Amniotic stem cell (primary cell): ENCODE results near the gene SDK1.

ENCODE experiments used
- DNase-seq: peaks from one replicate; lab custom pipeline; 2025; lab: John Stamatoyannopoulos, UW

SDK1 gene

DNA sequence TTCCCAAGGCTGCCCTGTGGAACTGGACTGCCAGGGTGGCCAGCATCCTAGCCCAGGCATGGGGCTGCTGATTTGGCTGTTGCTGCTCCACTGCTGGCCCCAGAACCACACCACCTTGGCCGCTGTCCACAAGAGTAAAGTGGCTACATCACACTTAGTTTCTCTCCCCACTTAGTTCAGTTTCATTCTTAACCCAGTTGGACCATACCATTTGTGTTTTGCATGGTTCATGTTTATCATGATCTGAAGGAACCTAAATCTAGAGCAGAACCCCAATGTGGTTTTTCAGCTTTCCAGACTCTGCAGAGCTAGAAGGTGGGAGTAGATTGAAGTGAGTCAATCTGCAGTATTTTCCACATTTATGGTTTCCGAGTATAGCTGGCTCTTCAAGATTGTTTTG, 32.8 kb downstream of the SDK1 start:
- no peak for DNase-seq

- no peak for DNase-seq
Measured at GRCh38 chr7:3336042-3336665, 35.1 kb downstream of the SDK1 start.

- DNase-seq = no peak
Measured at GRCh38 chr7:3338161-3338560, 37.1 kb downstream of the SDK1 start.

DNA sequence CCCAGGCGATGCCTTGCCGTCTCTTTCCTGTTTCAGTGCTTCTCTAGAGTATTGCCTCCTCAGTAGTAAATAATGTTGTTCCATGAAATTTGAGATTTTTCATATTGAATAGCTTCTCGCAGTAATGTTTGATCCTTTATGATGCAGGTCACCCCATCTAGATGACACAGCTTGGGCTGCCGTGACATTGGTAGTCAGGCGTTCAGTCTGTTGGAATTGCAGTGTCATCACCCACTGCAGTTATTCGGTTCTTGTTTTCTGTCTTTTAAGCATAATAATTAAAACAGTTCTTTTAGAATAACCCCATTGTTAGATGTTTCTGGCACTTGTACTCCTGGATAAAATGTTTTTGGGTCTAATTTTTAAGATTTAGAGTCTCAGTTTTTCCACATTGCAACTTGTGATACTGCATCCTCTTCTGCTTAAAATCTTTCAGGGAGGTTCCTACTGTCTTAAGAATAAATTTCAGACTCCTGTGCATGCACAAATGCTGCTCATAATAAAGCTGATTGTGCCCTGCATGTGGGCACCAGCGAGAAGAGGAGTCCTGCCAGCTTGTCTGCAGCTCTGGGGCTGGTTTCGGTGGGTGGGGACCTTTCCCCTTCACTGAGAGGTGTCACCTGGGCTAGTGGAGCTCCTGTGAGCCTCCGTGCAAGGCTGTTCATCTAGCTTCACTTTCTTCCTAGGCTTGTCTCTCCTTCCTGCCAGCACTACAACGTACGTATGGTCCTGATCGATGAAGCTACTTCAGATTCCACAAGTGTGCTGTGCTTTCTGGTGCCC, 44.8 kb downstream of the SDK1 start:
- no peak for DNase-seq

- DNase-seq = no peak
Measured at GRCh38 chr7:3349126-3349525, 48.1 kb downstream of the SDK1 start.

GRCh38 chr7:3356173-3356572, 55.1 kb downstream of the SDK1 start:
- no peak for DNase-seq

- DNase-seq = no peak
Measured at GRCh38 chr7:3358991-3359390, 57.9 kb downstream of the SDK1 start.

DNA sequence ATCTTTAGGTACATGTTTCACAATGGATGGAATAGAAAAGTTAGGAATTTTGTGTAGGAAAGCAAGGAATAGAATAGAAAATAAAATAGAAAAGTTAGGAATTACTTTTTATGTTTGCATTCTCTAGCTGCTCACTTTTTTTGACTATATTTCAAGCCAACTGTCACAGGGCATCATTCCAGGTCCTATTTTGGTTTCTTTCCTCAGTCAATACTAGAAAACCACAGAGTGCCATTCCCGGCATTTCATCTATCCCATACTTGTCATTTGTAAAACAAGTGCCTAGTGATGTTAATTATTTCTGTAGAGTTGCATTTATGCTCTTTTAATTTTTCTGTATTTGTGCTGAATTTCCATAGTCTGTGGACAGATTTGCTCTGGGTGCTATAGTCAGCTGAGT, 66.2 kb downstream of the SDK1 start:
- DNase-seq = no peak

DNA sequence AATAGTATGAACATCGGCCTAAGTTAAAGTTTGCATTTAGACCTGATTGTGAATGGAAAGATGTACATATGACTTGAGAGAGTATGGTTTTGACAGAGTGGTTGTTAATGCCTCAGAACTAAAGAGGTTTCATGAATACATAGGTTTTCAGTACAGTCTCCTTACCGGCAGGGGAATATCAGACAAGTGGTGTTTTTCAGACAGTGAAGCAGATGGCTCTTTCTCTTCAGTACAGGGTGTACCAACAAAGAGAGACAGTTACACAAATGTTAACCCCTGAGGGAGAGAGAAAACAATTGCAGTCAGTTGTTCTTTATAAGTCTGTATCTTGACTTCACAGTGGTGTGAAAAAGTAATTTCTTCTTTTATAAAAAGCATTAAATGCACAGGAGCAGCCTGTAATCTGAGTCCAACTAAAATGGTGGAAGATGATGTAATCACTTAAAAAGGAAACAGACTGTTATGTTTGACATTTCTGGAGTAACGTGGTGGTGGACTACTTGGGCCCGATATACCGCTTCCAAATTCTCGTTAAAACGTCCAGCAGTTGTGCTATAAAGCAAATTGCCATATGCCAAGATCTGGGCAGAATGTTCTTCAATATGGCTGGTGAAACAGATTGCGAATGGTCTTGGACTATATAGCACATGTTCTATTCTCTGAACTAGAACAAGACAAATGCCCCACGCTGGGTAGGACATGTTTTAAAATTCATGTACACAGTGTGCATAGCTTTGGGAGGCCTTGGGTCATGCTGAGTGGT, 69.2 kb downstream of the SDK1 start:
- no peak for DNase-seq

DNA sequence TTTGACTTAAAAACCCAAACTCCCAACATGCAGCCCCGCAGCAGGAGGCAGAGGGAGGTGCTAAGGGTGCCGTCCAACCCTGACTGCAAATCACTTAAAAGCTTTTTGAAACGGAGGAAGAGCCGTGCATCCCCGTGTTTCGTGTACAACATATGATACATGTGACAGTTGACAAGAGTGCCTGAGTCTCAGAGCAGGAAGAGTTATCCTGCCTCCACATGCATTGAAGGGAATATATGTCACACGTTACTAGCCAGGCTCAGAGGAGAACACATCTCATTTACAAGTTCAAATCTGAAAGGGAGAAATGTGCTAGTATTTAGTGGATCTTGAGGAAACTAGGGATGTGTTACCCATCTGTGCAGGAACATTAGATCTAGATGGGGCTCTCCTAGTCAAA, 69.9 kb downstream of the SDK1 start:
- DNase-seq = no peak

- no peak for DNase-seq
Measured at GRCh38 chr7:3371601-3372000, 70.5 kb downstream of the SDK1 start.

DNA sequence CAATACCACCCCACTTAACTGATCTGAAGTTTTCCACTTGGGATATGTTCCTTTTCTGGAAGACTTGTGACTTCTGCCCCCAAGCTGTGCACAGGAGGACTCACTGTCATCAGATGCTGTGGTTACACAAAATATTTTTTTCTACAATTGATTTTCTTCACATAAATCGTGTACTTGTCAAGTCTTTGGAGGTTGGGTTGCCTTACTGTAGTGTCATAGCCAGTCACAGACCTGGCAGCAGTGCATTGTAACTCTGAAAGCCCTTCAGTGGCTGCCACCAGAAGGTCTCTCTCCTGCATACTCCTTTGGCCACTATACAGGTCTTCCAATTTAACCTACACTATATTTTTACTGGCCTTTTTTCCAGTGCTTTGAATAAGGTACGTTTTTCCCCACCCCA, 73.2 kb downstream of the SDK1 start:
- DNase-seq = no peak

GRCh38 chr7:3378390-3379150, 77.5 kb downstream of the SDK1 start:
- DNase-seq = no peak

- no peak for DNase-seq
Measured at GRCh38 chr7:3380034-3380433, 79.0 kb downstream of the SDK1 start.

GRCh38 chr7:3380886-3381685, 80.0 kb downstream of the SDK1 start:
- no peak for DNase-seq

GRCh38 chr7:3386423-3387190, 85.6 kb downstream of the SDK1 start:
- no peak for DNase-seq

GRCh38 chr7:3393862-3394261, 92.8 kb downstream of the SDK1 start:
- no peak for DNase-seq

DNA sequence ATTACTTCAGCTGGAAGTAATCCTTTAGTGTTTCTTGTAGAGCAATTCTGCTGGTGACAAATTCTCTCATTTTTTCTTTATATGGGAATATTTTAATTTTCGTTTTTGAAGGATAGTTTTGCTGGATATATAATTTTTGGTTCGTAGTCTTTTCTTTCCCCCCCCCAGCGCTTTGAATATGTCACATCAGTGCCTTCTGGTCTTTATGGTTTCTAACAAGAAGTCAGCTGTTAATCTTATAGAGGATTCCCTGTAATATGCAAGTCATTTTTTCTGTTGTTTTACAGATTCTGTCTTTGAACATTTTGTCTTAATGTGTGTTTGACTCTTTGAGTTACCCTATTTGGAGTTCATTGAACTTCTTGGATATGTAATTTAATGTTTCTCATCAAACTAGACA, 96.3 kb downstream of the SDK1 start:
- no peak for DNase-seq

- no peak for DNase-seq
Measured at GRCh38 chr7:3399858-3400257, 98.8 kb downstream of the SDK1 start.

DNA sequence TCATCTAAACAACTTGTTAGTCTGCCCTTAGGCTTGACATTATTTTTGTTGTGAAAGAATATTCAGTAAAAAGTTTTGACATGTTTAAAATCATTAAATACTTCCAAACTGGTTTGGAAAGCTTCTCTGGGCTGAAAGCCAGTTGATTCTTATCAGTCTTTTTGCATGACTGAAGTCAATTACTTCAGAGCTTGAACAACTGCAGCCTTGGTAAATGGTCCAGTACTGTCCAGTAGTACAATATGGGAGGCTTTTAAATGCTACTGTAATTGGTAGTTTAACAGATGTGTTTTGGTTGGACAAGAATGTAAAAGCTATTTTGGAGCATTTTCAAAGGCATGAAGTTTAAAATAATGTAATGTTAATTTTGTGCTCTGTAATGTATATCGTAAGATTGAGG, 103.4 kb downstream of the SDK1 start:
- no peak for DNase-seq
